OCI-LY1 (cell line): ENCODE results near the gene PTPRS.

ENCODE experiments used
- H2AFZ ChIP-seq: fragments of 200-600 bp; sonication (generic), shearing (Covaris generic); 2 replicates; pipeline ENCODE4 v1.6.0; 2014; ENCODE audit warnings: antibody characterized with exemption, mild to moderate bottlenecking, low read length
- H3F3A ChIP-seq: fragments of 200-600 bp; sonication (generic), shearing (Covaris generic); 2 replicates; pipeline ENCODE4 v1.6.0; 2014; ENCODE audit warnings: mild to moderate bottlenecking, antibody characterized with exemption, low read length, moderate library complexity; ENCODE audit not compliant: insufficient read depth
- H3K27ac ChIP-seq: fragments of 200-600 bp; sonication (generic); 2 replicates; pipeline ENCODE4 v1.5.1; 2014; ENCODE audit warnings: low read length, mixed run types, mild to moderate bottlenecking, low read depth; ENCODE audit not compliant: poor library complexity, severe bottlenecking
- H3K27me3 ChIP-seq: fragments of 200-600 bp; sonication (generic); 2 replicates; pipeline ENCODE4 v1.6.0; 2014; ENCODE audit warnings: antibody characterized with exemption, mild to moderate bottlenecking, low read length, moderate library complexity; ENCODE audit not compliant: insufficient read depth
- H3K36me3 ChIP-seq: fragments of 200-600 bp; sonication (generic); 2 replicates; pipeline ENCODE4 v1.6.1; 2014; ENCODE audit warnings: mild to moderate bottlenecking, antibody characterized with exemption, low read length, moderate library complexity, mixed read lengths; ENCODE audit not compliant: insufficient read depth
- H3K4me1 ChIP-seq: fragments of 200-600 bp; sonication (generic); 2 replicates; pipeline ENCODE4 v1.5.1; 2014; ENCODE audit warnings: mild to moderate bottlenecking, low read length, moderate library complexity; ENCODE audit not compliant: insufficient read depth, severe bottlenecking
- H3K4me2 ChIP-seq: fragments of 200-600 bp; sonication (generic), shearing (Covaris generic); 2 replicates; pipeline ENCODE4 v1.6.1; 2014; ENCODE audit warnings: low read length
- H3K4me3 ChIP-seq: fragments of 200-600 bp; sonication (generic); 2 replicates; pipeline ENCODE4 v1.5.1; 2014; ENCODE audit warnings: low read length, low read depth, mild to moderate bottlenecking, mixed read lengths; ENCODE audit not compliant: poor library complexity, severe bottlenecking
- H3K79me2 ChIP-seq: fragments of 200-600 bp; shearing (Covaris generic); 2 replicates; pipeline ENCODE4 v1.6.1; 2016; ENCODE audit warnings: mixed run types, low read length, mixed read lengths; ENCODE audit not compliant: insufficient read depth
- H3K9ac ChIP-seq: fragments of 200-600 bp; sonication (generic), shearing (Covaris generic); 2 replicates; pipeline ENCODE4 v1.6.1; 2014; ENCODE audit warnings: mild to moderate bottlenecking, low read length, mixed read lengths
- H3K9me2 ChIP-seq: fragments of 200-600 bp; sonication (generic), shearing (Covaris generic); 2 replicates; pipeline ENCODE4 v1.6.1; 2014; ENCODE audit warnings: low read depth, mild to moderate bottlenecking, low read length, mixed read lengths
- H3K9me3 ChIP-seq: fragments of 200-600 bp; shearing (Covaris generic); 2 replicates; pipeline ENCODE4 v1.6.1; 2014; ENCODE audit warnings: low read length, mixed read lengths
- H4K20me1 ChIP-seq: fragments of 200-600 bp; sonication (generic), shearing (Covaris generic); 2 replicates; pipeline ENCODE4 v1.6.0; 2016; ENCODE audit warnings: mild to moderate bottlenecking, low read length; ENCODE audit not compliant: insufficient read depth
- EZH2 ChIP-seq: fragments of 200-600 bp; sonication (generic), shearing (Covaris generic); IDR thresholded peaks from 2 replicates; pipeline ENCODE4 v1.8.0; 2017; ENCODE audit warnings: borderline replicate concordance, mixed run types, mild to moderate bottlenecking, antibody characterized with exemption, low read length, moderate library complexity, mixed read lengths
- TF ChIP-seq, protein P1 (sequence below): fragments of 200-600 bp; sonication (generic), shearing (Covaris generic); IDR thresholded peaks from 2 replicates; pipeline ENCODE4 v1.5.1; 2017; ENCODE audit warnings: mild to moderate bottlenecking, antibody characterized with exemption, low read length, moderate library complexity, mixed read lengths

Gene PTPRS

DNA sequence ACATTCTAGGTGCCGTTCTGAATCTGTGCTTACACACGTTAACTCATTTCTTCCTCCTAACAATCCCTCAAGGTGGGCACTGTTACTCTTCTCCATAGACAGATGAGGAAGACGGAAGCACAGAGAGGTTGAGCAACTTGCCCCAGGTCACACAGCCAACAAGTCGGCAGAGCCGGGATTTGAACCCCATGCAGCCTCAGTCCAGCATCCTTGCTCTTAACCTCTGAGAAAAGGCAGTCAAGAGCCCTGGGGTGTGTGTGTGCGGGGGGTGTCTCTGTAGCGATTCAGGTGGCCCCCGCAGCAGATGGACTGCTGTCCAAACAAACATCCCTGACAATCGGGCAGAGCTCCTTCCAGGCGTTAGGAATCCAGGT, 6.3 kb downstream of the PTPRS start:
- H3K36me3 ChIP-seq, result no peaks in the 10 kb centered on the region
- no peaks in the 10 kb centered on the region; the same call in none of the 2 replicates for H3K27me3 ChIP-seq
- no peaks in the 10 kb centered on the region for H4K20me1 ChIP-seq
- no peak overlapping the region for H3K9ac ChIP-seq
- no peaks in the 10 kb centered on the region for H3K4me1 ChIP-seq
- no peak overlapping the region for H3K4me2 ChIP-seq
- no peaks in the 10 kb centered on the region for H3K9me2 ChIP-seq
- H3F3A ChIP-seq, result no peaks in the 10 kb centered on the region
- no peaks in the 10 kb centered on the region for H3K9me3 ChIP-seq
- H3K27ac ChIP-seq, result no peak overlapping the region
- no peaks in the 10 kb centered on the region for H3K79me2 ChIP-seq
- no peak for TF ChIP-seq EZH2
- TF ChIP-seq, protein P1, sequence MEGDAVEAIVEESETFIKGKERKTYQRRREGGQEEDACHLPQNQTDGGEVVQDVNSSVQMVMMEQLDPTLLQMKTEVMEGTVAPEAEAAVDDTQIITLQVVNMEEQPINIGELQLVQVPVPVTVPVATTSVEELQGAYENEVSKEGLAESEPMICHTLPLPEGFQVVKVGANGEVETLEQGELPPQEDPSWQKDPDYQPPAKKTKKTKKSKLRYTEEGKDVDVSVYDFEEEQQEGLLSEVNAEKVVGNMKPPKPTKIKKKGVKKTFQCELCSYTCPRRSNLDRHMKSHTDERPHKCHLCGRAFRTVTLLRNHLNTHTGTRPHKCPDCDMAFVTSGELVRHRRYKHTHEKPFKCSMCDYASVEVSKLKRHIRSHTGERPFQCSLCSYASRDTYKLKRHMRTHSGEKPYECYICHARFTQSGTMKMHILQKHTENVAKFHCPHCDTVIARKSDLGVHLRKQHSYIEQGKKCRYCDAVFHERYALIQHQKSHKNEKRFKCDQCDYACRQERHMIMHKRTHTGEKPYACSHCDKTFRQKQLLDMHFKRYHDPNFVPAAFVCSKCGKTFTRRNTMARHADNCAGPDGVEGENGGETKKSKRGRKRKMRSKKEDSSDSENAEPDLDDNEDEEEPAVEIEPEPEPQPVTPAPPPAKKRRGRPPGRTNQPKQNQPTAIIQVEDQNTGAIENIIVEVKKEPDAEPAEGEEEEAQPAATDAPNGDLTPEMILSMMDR, result no peak
- H2AFZ ChIP-seq, result no peak overlapping the region
- H3K4me3 ChIP-seq, result no peak overlapping the region

DNA sequence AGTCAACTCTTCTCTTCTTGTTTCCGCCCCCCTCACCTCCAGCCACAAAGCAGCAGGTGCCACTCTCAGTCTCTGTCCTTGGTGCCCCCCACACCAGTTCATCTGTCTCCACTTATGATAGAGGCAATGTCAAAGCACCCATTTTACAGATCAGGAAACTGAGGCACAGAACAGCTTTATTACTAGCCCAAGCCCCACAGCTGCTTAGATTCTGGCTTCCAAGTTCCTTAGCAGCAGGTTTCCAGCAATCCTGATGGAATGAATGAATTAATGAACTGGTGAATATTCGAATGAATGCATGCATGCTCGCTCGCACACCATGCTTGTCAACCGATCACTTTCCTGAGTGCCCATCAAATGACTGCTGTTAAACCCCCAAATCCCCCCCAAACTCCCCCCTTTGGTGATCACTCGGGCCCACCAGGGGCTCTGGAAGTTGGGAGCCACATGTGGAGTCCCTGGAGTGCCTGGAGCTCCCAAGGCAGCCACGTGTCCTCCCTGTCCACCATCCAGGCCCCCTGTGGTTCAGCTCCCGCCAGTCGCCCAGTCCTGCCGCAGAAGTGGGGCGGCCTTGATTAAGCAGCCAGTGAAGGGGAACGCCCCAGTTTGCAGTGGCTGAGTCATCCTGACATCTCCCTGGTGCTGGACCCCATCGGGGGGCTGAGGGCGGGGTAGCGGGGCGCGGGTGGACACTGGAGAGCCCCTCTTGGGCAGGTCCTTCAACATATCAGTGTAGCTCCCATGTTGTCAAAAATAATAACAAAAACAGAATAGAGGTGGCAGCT, 6.8 kb downstream of the PTPRS start:
- no peaks in the 10 kb centered on the region; the same call in none of the 2 replicates for H3K27me3 ChIP-seq
- H2AFZ ChIP-seq, result no peak overlapping the region
- H3K4me2 ChIP-seq, result no peak overlapping the region
- H3K4me1 ChIP-seq, result no peaks in the 10 kb centered on the region
- no peak for TF ChIP-seq EZH2
- TF ChIP-seq, protein P1, result no peak
- H3K9me2 ChIP-seq, result no peaks in the 10 kb centered on the region
- H3K79me2 ChIP-seq, result no peaks in the 10 kb centered on the region
- no peak overlapping the region for H3K9ac ChIP-seq
- no peaks in the 10 kb centered on the region for H3F3A ChIP-seq
- no peaks in the 10 kb centered on the region for H3K36me3 ChIP-seq
- H3K27ac ChIP-seq, result no peak overlapping the region
- no peak overlapping the region for H3K4me3 ChIP-seq
- no peaks in the 10 kb centered on the region for H3K9me3 ChIP-seq
- no peaks in the 10 kb centered on the region for H4K20me1 ChIP-seq

DNA sequence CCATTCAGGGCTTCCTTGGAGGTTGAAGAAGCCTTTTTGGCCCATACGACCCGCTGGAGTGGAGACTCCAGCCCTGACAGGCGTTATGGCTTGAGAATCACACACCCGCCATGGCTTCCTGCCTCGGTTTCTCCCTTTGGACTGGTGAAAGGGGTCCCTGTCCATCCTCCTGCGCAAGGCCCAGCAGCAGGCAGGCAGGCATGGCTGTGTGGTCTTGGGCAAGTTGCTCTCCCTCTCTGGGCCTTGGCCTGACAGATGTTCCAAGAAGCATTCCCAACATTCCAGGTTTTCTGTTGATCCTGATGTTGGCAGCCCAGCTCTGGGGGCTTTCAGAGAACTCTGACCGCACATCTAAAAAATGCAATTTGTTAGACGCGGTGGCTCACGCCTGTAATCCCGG, 8.1 kb downstream of the PTPRS start:
- TF ChIP-seq EZH2, result no peak
- TF ChIP-seq, protein P1, result no peak
- no peak overlapping the region for H3K4me3 ChIP-seq
- no peaks in the 10 kb centered on the region; the same call in none of the 2 replicates for H3K27me3 ChIP-seq
- no peaks in the 10 kb centered on the region for H4K20me1 ChIP-seq
- H3K4me2 ChIP-seq, result no peak overlapping the region
- H3K9me2 ChIP-seq, result no peaks in the 10 kb centered on the region
- no peak overlapping the region for H3K27ac ChIP-seq
- H3K79me2 ChIP-seq, result no peaks in the 10 kb centered on the region
- H2AFZ ChIP-seq, result no peak overlapping the region
- H3F3A ChIP-seq, result no peaks in the 10 kb centered on the region
- no peaks in the 10 kb centered on the region for H3K4me1 ChIP-seq
- no peaks in the 10 kb centered on the region for H3K36me3 ChIP-seq
- no peak overlapping the region for H3K9ac ChIP-seq
- H3K9me3 ChIP-seq, result no peaks in the 10 kb centered on the region
